DMS53 treated with DMSO at 0.1 percent for 48 hours (cell line): Measurements from ENCODE around the gene PDPK1.
"Not testable (repeated sequence)": the region's sequence is repeated elsewhere in the genome, so short reads cannot be mapped to it uniquely, and the experiment has no call there.

Experiments used
- DNase-seq: peaks from one replicate; lab custom pipeline; 2025; ENCODE audit not compliant: unreplicated experiment; lab: John Stamatoyannopoulos, UW

Gene PDPK1

DNA sequence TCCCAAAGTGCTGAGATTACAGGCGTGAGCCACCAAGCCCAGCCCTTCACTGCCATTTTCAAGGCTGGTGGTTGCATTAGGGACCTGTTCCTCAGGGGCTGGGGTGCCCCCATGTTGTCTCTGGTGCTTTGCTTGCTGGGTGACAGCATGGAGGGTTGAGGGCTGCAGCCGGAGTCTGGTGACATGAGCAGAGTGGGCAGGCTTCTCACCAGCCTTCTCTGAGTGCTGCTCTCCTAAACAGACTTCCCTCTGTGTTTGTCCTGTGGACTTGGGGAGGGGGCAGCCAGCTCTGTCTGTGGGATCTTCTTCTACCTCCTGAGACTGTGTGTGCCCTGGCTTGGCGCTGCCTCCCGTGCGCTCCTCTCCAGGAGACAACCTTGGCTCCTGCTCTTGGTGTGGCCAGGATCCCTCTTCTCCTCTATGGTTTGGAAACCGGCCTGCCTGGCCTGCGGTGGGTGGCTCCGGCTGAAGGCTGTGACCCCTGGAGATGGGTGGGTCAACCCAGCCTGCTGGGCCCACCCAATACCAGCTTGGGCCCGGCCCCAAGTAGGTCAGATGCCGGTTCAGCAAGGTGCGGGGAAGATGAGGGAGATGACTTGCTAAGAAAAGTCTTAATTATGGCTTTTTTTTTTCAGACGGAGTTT is 72.1 kb downstream of the PDPK1 start:
- no peak for DNase-seq

DNA sequence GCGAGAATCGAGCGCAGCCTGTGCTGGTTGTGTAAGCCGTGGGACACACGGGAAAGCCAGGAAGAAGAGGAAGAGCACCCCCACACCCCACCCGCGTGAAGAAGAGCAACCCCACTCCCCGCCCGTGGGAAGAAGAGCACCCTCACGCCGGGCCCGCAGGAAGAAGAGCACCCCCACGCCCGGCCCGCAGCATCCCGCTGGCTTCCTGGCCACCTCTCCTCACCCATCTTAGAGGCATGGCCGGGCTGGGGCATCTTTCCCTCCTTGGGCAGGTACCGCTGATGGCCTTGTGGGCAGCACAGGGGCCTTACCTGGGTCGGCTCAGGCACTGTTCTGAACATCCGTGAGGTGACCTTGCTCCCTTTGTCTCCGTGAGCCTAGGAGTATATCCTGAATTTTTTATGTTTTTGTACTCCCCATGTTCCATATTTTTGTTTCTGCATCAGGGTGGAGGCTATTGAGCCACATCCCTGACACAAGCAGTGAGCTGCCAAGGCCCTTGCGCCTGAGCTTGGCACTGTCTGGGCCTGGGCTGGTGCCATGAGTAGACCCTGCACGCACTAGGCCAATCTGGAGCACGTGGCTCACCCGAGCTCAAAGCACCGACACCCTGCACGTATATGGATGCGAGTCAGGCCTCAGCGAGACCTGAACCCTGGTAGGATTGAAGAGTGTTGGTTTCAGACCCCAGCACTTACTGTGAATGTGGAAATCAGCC is 73.1 kb downstream of the PDPK1 start:
- no peak for DNase-seq

DNA sequence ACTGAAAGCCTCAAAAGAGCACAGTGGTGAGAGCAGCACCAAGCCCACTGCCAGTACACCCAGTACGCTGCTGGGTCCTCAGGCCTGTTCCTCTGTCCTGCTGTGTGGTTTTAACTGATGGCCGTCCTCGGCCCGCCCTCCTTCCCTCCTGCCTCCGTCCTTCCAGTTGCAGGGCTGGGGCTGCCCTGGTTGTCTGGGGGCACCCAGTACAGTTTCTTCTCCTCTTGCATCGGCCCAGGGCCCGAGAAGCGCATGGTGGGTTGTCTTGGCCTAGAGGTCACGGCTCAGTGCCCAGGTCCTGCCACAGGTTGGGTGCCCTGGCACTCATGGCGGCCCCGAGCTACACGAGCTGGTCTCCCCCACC is 73.7 kb downstream of the PDPK1 start:
- DNase-seq, result no peak

DNA sequence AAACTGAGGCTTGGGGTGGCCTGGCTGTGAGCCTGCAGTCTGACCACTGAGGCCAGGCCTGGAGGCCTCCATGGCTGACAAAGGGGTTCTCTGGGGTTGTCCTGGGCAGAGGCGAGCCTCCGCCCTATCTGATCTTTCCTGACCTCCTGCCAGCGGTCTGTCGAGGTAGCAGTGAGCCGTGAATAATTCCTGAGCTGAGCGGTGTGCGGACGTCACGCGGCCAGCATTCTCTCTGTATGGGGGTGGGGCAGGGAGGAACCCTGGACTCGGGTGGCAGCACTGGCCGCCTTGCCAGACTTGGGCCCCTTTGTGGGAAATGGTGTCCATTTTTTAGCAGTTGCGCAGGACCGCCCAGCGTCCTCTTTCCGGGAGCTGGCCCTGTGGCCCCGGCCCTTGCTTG is 74.1 kb downstream of the PDPK1 start:
- DNase-seq, result not testable (repeated sequence)

DNA sequence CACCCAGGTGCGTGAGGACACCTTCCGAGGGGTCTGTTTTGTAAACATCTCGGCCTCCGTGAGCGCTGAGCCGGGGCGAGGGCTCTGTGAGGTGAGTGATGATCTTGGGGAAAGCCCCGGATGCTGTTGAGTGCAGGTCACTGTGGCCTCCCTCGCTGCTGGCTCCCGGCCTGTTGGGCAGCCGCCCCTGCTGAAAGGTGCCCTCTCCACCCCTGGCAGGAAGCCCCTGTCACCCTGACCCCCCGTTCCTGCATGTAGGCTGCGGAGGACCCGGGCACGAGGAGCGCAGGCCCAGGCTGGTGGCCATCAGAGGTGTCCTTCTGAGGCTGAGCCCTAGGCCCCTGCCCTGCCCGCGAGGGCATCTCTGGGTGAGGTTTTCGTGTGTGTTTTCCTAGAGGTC is 75.4 kb downstream of the PDPK1 start:
- not testable (repeated sequence) for DNase-seq

DNA sequence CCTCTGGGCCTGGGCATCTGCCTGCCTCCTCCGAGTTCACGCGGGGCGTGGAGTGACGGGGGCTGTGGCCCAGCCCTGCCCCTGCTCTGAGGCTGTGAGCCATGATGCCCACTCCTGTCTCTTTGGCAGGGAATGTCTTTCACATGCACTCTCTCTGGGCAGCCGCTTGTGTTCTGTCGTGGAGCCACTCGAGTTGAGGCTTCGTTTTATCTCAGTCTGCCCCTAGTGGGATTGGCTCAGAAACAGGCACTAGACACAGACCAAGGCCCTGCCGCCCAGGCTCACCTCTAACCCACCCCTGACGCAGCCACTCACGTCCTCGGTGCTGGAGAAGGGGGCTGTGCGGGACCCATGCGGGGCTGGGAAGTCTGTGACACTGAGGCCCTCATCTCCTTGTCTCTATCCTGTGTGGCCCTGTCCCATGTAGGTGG is 77.0 kb downstream of the PDPK1 start:
- no peak for DNase-seq

DNA sequence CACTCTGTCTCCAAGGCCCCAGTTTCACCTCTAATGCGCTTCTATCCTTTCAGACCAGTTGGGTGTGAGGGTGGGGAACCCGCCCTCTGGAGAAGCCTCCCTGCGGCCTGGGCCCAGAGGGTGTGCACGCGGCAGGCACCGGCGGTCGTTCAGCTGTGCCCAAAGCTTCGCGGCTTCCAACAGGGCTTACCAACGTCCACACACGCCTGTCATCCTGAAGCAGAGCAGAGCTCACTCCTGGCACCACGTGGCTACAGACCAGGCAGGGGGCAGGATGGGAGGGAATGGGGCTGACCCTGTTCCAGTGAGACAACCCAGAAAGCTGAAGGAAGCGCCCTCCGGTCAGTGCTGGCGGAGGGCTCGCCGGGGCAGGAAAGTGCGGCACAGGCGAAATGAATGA is 81.1 kb downstream of the PDPK1 start:
- not testable (repeated sequence) for DNase-seq

DNA sequence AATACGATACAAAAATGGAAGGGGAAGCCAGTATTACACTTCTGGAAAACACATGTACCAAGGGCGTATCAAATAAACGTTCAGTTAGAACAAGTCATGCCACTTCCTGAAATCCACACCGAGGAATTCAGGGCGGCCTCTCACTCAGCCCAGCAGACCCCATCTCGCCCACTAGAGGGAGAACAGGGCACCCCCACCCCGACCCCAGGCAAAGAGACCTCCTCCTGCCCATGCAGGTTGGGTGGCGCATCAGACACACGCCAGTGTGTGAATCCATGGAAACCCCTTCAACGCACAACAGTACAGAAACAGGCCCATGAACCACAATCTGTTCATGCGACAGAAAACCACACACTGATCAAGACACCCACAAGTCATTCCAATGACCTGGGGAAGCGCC is 81.8 kb downstream of the PDPK1 start:
- not testable (repeated sequence) for DNase-seq

DNA sequence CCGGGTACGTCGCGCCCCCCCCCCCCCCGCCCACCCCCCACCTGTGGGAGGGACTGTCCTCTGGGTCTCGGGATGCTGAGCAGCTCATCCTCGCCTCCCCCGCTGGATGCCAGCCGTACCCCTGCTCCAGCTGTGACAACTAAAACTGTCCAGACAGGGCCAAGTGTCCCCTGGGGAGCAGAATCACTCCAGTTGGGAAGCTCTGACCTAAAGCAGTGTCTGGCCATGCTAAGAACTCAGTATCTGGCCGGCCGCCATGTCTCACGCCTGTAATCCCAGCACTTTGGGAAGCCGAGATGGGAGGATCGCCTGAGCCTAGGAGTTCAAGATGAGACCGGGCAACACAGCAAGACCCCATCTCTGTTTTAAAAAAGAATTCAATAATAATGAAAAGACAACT is 83.0 kb downstream of the PDPK1 start:
- not testable (repeated sequence) for DNase-seq

DNA sequence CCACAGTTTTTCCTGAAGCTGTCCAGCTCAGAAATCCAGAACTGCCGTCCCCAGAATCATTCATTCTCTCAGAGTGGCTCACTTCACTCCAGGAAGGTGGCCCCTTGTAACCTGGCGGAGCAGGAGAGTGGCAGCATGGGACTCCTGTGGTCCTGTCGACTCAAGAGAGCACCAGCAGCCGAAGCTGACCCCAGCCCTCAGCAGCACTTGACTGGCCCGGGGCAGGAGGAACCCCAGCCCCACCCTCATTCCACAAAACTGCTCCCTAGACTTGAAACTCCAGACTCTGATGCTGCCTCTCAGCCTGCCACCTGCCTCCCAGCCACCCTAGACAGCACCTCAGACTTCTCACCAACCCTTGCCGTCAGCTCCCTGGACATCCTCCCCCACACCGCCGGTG is 83.6 kb downstream of the PDPK1 start:
- DNase-seq, result not testable (repeated sequence)

DNA sequence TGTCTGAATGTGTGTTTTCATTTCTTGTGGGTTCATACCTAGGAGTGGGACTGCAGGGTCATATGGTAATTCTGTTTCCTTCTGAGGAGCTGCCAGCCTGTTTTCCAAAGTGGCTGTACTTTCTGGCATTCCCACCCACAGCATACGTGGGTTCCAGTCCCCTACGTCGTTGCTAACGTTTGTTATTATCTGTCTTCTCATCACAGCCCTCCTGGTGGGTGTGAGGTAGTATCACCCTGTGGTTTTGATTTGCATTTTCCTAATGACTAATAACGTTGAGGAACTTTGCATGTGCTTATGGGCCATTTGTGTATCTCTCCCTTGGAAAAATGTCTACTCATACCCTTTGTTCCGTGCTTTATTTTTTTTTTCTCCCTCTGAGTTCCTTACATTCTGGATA is 89.3 kb downstream of the PDPK1 start:
- DNase-seq, result not testable (repeated sequence)

DNA sequence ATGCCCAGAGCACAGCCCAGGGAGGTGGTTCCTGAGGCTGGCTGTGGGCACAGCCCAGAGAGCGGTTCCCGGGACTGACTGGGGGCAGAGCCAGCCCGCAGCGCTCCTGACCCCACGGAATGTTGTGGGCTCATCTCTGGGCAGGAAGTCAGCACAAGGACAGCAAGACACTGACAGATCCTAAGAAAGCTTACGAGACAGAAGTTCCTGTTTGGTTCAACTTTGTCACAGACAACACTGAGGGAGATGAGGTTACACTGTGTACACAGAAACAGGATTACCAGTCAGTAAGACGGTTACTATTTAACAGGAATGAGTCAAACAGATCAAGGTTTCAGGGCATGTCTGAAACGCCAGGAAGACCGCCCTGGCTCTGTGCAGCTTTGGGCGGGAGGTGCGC is 93.4 kb downstream of the PDPK1 start:
- not testable (repeated sequence) for DNase-seq

DNA sequence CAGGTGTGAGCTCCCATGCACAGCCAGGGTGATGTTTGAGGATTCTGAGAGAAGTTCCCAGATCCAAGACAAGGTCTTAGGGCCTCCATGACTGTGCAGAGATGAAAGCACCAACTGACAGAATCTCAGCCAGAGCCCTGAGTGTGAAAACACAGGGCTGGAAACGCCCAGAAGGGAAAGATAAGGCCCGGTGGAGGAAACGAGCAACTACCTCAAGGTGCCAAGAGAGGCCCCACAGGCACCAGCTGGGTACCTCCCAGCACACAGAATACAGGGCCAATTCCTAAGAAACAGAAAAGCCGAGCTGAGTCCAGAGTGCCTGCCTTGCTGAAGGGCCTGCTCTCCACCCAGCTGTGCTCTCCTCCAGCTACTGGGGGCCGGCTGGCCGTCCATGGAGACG is 94.5 kb downstream of the PDPK1 start:
- DNase-seq, result not testable (repeated sequence)

DNA sequence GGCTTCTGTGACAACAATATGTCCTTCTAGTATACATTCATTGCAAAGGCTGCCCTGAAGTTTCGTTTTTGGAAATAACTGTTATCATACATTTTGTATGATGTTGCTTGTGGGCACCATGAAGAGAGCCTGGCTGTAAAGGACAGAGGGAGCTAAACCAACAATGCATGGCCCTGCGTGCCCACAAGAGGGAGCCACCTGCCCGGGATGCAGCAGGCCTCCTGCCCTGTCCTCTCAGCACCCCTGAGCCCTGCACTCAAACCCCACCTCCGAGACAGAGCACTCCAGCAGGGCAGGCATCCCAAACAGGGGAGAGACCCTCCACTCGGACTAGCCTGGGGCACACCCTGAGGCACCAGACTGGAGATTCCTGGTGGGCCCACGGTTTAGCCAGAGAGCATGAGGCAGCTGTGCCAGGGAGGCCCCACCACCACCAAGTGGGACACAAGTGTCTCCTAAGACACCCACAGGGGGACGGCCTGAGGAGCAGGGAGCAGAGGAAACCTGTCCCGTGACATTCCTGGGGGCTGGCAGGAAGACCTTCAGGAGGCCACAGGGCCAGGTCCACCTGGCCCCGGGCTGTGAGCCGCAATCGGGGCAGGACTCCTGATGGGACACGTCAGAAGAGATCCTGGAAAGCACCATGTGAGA is 101.4 kb downstream of the PDPK1 start:
- not testable (repeated sequence) for DNase-seq

DNA sequence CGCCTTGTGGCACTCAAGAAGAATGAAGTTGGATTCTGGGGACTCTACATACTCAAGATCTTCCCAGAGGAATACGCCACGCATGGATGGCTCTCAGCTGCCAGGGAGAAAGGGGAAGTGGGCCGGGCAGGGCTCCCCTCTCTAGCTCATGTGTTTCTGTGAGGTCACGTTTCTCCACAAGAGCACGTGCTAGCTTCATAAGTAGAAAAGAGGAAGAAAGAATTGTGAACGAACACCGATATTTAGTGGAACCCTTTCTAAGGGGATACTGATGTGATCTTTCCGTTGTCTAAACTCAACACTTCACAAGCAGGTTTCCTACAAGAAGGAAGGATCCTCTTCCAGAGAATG is 101.9 kb downstream of the PDPK1 start:
- not testable (repeated sequence) for DNase-seq

DNA sequence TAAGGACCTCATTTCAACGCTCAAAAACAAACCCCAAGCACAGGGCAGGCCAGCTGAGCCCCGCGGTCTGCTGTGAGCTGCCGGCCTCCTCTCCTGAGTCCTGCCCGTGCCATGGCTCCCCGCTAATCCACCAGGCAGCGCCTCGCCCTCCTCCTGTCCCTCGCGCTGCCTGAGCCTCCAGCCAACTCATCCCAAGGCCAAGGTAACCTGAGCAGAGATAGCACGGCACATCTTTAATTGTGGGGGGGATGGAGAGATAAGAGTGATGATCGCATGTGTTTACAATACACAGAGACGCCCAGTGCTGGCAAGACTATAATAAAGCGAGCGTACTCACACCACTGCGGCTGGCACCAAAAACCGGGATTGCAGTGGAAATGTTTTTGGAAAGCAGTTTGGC is 104.7 kb downstream of the PDPK1 start:
- DNase-seq, result not testable (repeated sequence)

DNA sequence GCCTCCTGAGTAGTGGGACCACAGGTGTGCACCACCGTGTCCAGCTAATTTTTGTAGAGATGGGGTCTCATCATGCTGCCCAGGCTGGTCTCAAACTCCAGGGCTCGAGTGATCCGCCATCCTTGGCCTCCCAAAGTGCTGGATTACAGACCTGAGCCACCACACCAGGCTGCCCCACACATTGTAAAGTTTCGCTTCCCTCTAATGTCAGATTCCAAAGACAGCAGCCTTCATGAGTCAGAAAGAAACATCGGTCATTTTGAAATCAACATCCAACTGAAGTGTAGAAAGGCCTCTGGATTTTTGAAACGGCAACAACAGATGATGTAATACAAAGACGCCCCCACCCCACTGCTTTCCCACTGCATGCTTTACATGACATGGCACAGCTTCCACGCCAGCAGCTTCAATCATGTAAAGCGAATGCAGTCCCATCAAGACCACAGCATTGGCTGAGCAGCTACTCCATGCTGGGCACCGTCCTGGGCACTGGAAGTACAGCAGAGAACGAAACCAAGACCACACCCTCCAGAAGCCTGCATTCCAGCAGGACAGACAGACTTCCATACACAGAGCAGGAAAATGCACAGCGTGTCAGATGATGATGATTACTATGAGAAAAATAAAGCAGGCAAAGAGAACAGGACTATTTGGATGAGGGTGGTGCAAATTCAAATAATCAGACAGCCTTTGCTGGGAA is 107.1 kb downstream of the PDPK1 start:
- not testable (repeated sequence) for DNase-seq

DNA sequence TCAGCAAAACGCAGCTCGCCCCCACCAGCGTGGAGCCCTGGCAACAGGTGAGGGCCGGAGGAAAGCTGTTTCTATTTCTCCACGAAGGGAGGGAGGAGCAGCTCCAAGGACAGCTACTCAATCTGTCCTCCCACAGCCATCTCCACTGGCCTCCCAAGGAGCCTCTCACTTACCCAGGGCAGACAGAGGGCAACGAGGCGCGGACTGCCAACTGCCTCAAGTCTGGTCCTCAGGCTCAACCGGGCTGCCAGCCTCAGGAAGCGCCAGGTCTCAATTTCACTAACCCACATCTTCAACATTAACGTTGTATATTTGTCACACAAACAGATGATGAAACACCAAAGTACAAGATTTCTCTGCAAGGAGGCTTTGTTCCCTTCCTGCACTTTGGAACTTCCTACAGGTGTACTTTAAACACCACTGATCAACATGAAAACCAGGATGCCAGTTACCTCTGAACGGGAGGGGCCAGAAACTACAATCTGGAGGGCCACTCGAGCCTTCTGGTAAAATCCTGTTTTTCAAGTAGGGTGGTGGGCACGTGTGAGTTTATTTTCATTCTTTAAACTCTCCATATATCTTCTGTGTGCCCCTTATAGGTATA is 113.5 kb downstream of the PDPK1 start:
- not testable (repeated sequence) for DNase-seq
